HepG2 (cell line): ENCODE measurements around the gene DUS3L. TPM values are rescaled to one million over a fixed set of nuclear protein-coding genes. Genes with fewer than 3 reads are reported as not detected.
A peak's percentile ranks its signal among the peaks of the same experiment; 100 is the strongest.

Experiments
- ASH2L ChIP-seq: fragments of 300-600, 200-600 bp; sonication (generic); IDR thresholded peaks from 2 replicates; pipeline ENCODE4 v1.7.0; 2017; ENCODE audit warnings: low read depth, mild to moderate bottlenecking, moderate library complexity, mixed read lengths, low read length; ENCODE audit not compliant: insufficient read length
- ELF4 ChIP-seq: sonication (generic); formaldehyde crosslinking; IDR thresholded peaks from 2 replicates; pipeline ENCODE4 v1.5.0; 2020; ENCODE audit warnings: missing genetic modification reagents, mild to moderate bottlenecking, moderate library complexity, borderline replicate concordance
- FOSL1 ChIP-seq: sonication (generic); formaldehyde crosslinking; IDR thresholded peaks from 2 replicates; pipeline ENCODE4 v1.9.0; 2021; ENCODE audit warnings: missing genetic modification reagents, borderline replicate concordance
- FOXK2 ChIP-seq: fragments of 450-650 bp; IDR thresholded peaks from 2 replicates; pipeline ENCODE4 v1.6.1; 2016
- FOXO1 ChIP-seq: sonication (generic); formaldehyde crosslinking; IDR thresholded peaks from 2 replicates; pipeline ENCODE4 v1.4.0; 2020; ENCODE audit warnings: missing genetic modification reagents
- GRHL1 ChIP-seq: sonication (generic); formaldehyde crosslinking; conservative IDR thresholded peaks from 2 replicates; pipeline ENCODE4 v1.8.0; 2022; ENCODE audit warnings: missing genetic modification reagents
- KDM4B ChIP-seq: sonication (generic); formaldehyde crosslinking; IDR thresholded peaks from 2 replicates; pipeline ENCODE4 v1.4.0; 2020; ENCODE audit warnings: missing genetic modification reagents
- PCBP2 ChIP-seq: fragments of 200-400 bp; formaldehyde crosslinking; optimal IDR thresholded peaks from 2 replicates; pipeline ENCODE3; 2018; ENCODE audit warnings: low read length, low read depth; ENCODE audit not compliant: poor library complexity, severe bottlenecking
- SIX4 ChIP-seq: sonication (generic); formaldehyde crosslinking; IDR thresholded peaks from 2 replicates; pipeline ENCODE4 v1.4.0; 2020; ENCODE audit warnings: missing genetic modification reagents
- SMAD3 ChIP-seq: sonication (generic); formaldehyde crosslinking; IDR thresholded peaks from 2 replicates; pipeline ENCODE4 v1.4.0; 2020; ENCODE audit warnings: missing genetic modification reagents
- TCF12 ChIP-seq, 2 experiments: fragments of 450-650 bp in 1 of 2; sonication (generic) in 1 of 2; formaldehyde crosslinking in 1 of 2; IDR thresholded peaks; 2 replicates each; pipeline versions ENCODE4 v1.6.1 to v1.8.0; 2017 to 2022; ENCODE audit warnings: antibody characterized with exemption in 1 of 2, mild to moderate bottlenecking in 1 of 2, missing genetic modification reagents in 1 of 2, moderate library complexity in 1 of 2
- TEAD2 ChIP-seq: sonication (generic); formaldehyde crosslinking; IDR thresholded peaks from 2 replicates; pipeline ENCODE4 v1.9.0; 2021; ENCODE audit warnings: missing genetic modification reagents
- ZNF225 ChIP-seq: sonication (generic); formaldehyde crosslinking; IDR thresholded peaks from 2 replicates; pipeline ENCODE4 v1.4.0; 2020; ENCODE audit warnings: mild to moderate bottlenecking, missing genetic modification reagents
- ZNF263 ChIP-seq: sonication (generic); formaldehyde crosslinking; IDR thresholded peaks from 2 replicates; pipeline ENCODE4 v1.4.0; 2020; ENCODE audit warnings: missing genetic modification reagents
- ZNF510 ChIP-seq: sonication (generic); formaldehyde crosslinking; IDR thresholded peaks from 2 replicates; pipeline ENCODE4 v1.4.0; 2020; ENCODE audit warnings: low read depth, mild to moderate bottlenecking, missing genetic modification reagents
- ZNF629 ChIP-seq: sonication (generic); formaldehyde crosslinking; conservative IDR thresholded peaks from 2 replicates; pipeline ENCODE4 v1.5.0; 2020; ENCODE audit warnings: missing genetic modification reagents
- ZNF670 ChIP-seq: sonication (generic); formaldehyde crosslinking; IDR thresholded peaks from 2 replicates; pipeline ENCODE4 v1.8.0; 2022; ENCODE audit warnings: mild to moderate bottlenecking, missing genetic modification reagents, borderline replicate concordance
- polyA plus RNA-seq, 8 experiments: library from polyadenylated mRNA; depleted of rRNA in 3 of 8; stranded (reverse) in 7 of 8; unstranded in 1 of 8; fragments of >200 nt; fragmentation: Illumina TruSeq in 4 of 8; extraction: Trizol in 4 of 8; gene quantifications; 2 replicates each; pipeline versions ENCODE4 v1.2.1 to v1.2.3, GENCODE V29; 2011 to 2016; ENCODE audit warnings: low read depth in 4 of 8, missing spikeins in 1 of 8, mixed read lengths in 1 of 8; ENCODE audit not compliant: insufficient read depth in 1 of 8
- total RNA-seq, 5 experiments: library from RNA; depleted of rRNA; stranded (reverse); fragments of >200 nt; fragmentation: Illumina TruSeq; extraction: Trizol; gene quantifications; 2 replicates each; pipeline ENCODE4 v1.2.3, GENCODE V29; 2016; ENCODE audit warnings: low read depth in 1 of 5
- TF ChIP-seq, protein P1 (sequence below): sonication (generic); formaldehyde crosslinking; conservative IDR thresholded peaks from 2 replicates; pipeline ENCODE4 v1.4.0; 2020; ENCODE audit warnings: missing genetic modification reagents
- TF ChIP-seq, protein P2 (sequence below): sonication (generic); formaldehyde crosslinking; IDR thresholded peaks from 2 replicates; pipeline ENCODE4 v1.5.1; 2020; ENCODE audit warnings: missing genetic modification reagents, mild to moderate bottlenecking, borderline replicate concordance
- TF ChIP-seq, protein P3 (sequence below): sonication (generic); formaldehyde crosslinking; IDR thresholded peaks from 2 replicates; pipeline ENCODE4 v1.8.0; 2023; ENCODE audit warnings: mild to moderate bottlenecking, missing genetic modification reagents
- TF ChIP-seq, protein P4 (sequence below): IDR thresholded peaks from 2 replicates; pipeline ENCODE4 v1.6.1; 2016; ENCODE audit warnings: missing compliant biosample characterization, missing genetic modification reagents, borderline replicate concordance

The DUS3L gene
- total and polyA plus RNA-seq, 2 of the 13 experiments (the other 11 are each of a cell fraction or from before 2014, with no cell fraction given) = 13.3 to 25.1 TPM

GRCh38 chr19:5805462-5806132, 14.6 kb upstream of the DUS3L start (continued):
- TF ChIP-seq ZNF629 (CRISPR knock-in tag) = 0 out of 2 replicates have a peak, but pooled peaks have one; percentile 24
- TF ChIP-seq KDM4B (CRISPR knock-in tag) = peak; percentile 67; the same call in 1 of the 2 replicates
- TF ChIP-seq, protein P1, sequence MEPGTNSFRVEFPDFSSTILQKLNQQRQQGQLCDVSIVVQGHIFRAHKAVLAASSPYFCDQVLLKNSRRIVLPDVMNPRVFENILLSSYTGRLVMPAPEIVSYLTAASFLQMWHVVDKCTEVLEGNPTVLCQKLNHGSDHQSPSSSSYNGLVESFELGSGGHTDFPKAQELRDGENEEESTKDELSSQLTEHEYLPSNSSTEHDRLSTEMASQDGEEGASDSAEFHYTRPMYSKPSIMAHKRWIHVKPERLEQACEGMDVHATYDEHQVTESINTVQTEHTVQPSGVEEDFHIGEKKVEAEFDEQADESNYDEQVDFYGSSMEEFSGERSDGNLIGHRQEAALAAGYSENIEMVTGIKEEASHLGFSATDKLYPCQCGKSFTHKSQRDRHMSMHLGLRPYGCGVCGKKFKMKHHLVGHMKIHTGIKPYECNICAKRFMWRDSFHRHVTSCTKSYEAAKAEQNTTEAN (CRISPR knock-in tag) = no peak
- TF ChIP-seq, protein P2, sequence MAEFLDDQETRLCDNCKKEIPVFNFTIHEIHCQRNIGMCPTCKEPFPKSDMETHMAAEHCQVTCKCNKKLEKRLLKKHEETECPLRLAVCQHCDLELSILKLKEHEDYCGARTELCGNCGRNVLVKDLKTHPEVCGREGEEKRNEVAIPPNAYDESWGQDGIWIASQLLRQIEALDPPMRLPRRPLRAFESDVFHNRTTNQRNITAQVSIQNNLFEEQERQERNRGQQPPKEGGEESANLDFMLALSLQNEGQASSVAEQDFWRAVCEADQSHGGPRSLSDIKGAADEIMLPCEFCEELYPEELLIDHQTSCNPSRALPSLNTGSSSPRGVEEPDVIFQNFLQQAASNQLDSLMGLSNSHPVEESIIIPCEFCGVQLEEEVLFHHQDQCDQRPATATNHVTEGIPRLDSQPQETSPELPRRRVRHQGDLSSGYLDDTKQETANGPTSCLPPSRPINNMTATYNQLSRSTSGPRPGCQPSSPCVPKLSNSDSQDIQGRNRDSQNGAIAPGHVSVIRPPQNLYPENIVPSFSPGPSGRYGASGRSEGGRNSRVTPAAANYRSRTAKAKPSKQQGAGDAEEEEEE = no peak
- TF ChIP-seq, protein P3, sequence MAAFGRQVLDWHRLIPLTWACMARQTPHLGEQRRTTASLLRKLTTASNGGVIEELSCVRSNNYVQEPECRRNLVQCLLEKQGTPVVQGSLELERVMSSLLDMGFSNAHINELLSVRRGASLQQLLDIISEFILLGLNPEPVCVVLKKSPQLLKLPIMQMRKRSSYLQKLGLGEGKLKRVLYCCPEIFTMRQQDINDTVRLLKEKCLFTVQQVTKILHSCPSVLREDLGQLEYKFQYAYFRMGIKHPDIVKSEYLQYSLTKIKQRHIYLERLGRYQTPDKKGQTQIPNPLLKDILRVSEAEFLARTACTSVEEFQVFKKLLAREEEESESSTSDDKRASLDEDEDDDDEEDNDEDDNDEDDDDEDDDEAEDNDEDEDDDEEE (CRISPR knock-in tag) = 0 out of 2 replicates have a peak, but pooled peaks have one; percentile 32
- 0 out of 2 replicates have a peak, but pooled peaks have one; percentile 46 for TF ChIP-seq ZNF263 (CRISPR knock-in tag)
- TF ChIP-seq FOXK2 = no peak
- no peak for TF ChIP-seq FOSL1 (CRISPR knock-in tag)
- TF ChIP-seq SIX4 (CRISPR knock-in tag) = no peak
- TF ChIP-seq, protein P4, sequence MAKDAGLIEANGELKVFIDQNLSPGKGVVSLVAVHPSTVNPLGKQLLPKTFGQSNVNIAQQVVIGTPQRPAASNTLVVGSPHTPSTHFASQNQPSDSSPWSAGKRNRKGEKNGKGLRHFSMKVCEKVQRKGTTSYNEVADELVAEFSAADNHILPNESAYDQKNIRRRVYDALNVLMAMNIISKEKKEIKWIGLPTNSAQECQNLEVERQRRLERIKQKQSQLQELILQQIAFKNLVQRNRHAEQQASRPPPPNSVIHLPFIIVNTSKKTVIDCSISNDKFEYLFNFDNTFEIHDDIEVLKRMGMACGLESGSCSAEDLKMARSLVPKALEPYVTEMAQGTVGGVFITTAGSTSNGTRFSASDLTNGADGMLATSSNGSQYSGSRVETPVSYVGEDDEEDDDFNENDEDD = no peak
- TF ChIP-seq TCF12 (IDR thresholded peaks at IDR 0.05) = no peak
- TF ChIP-seq TCF12 (CRISPR knock-in tag; IDR thresholded peaks at IDR 0.05) = 0 out of 2 replicates have a peak, but pooled peaks have one; percentile 61
- no peak for TF ChIP-seq GRHL1 (CRISPR knock-in tag)
- peak; percentile 32 for TF ChIP-seq ASH2L
- no peak for TF ChIP-seq ZNF225
- no peak for TF ChIP-seq PCBP2
- TF ChIP-seq ZNF670 (CRISPR knock-in tag) = 0 out of 2 replicates have a peak, but pooled peaks have one; percentile 37
- no peak for TF ChIP-seq TEAD2 (CRISPR knock-in tag)
- no peak for TF ChIP-seq ZNF510 (CRISPR knock-in tag)
- 0 out of 2 replicates have a peak, but pooled peaks have one; percentile 26 for TF ChIP-seq FOXO1 (CRISPR knock-in tag)
- TF ChIP-seq ELF4 (CRISPR knock-in tag) = no peak
- TF ChIP-seq SMAD3 (CRISPR knock-in tag) = no peak
